ENCODE results near the gene HYDIN.

The HYDIN gene

GRCh38 chr16:71230122-71230845 lies at the start of gene HYDIN:
HYDIN (minus strand) TSS chr16:71230722; CDS start chr16:71186895, 43,827 bp downstream.
- in situ Hi-C loops (cut with HindIII; ENCODE audit: low sequenced_read_pairs), result no loop called here

- in situ Hi-C loops (cut with HindIII; ENCODE audit: low sequenced_read_pairs), result no loop called here
Observed at GRCh38 chr16:71276589-71277334, 46.2 kb upstream of the HYDIN start.

GRCh38 chr16:71273384-71273783 lies 42.9 kb upstream of the HYDIN start:
- in situ Hi-C loops (cut with HindIII; ENCODE audit: low sequenced_read_pairs), result no loop called here

- in situ Hi-C loops (cut with HindIII; ENCODE audit: low sequenced_read_pairs), result no loop called here
Observed at GRCh38 chr16:71264299-71264698, 33.8 kb upstream of the HYDIN start.

- in situ Hi-C loops (cut with HindIII; ENCODE audit: low sequenced_read_pairs), result no loop called here
Observed at GRCh38 chr16:71263582-71263981, 33.1 kb upstream of the HYDIN start.

GRCh38 chr16:71262391-71262790 lies 31.9 kb upstream of the HYDIN start:
- in situ Hi-C loops (cut with HindIII; ENCODE audit: low sequenced_read_pairs), result no loop called here

GRCh38 chr16:71260995-71261394 lies 30.5 kb upstream of the HYDIN start:
- in situ Hi-C loops (cut with HindIII; ENCODE audit: low sequenced_read_pairs), result no loop called here

GRCh38 chr16:71259086-71259485 lies 28.6 kb upstream of the HYDIN start:
- in situ Hi-C loops (cut with HindIII; ENCODE audit: low sequenced_read_pairs), result no loop called here

GRCh38 chr16:71258372-71258771 lies 27.9 kb upstream of the HYDIN start:
- in situ Hi-C loops (cut with HindIII; ENCODE audit: low sequenced_read_pairs), result no loop called here

- in situ Hi-C loops (cut with HindIII; ENCODE audit: low sequenced_read_pairs), result no loop called here
Observed at GRCh38 chr16:71257768-71258167, 27.2 kb upstream of the HYDIN start.

- in situ Hi-C loops (cut with HindIII; ENCODE audit: low sequenced_read_pairs), result no loop called here
Observed at GRCh38 chr16:71255721-71256120, 25.2 kb upstream of the HYDIN start.

GRCh38 chr16:71254832-71255525 lies 24.5 kb upstream of the HYDIN start:
- in situ Hi-C loops (cut with HindIII; ENCODE audit: low sequenced_read_pairs), result no loop called here

GRCh38 chr16:71250461-71251235 lies 20.1 kb upstream of the HYDIN start:
- in situ Hi-C loops (cut with HindIII; ENCODE audit: low sequenced_read_pairs), result no loop called here

- in situ Hi-C loops (cut with HindIII; ENCODE audit: low sequenced_read_pairs), result no loop called here
Observed at GRCh38 chr16:71249399-71249798, 18.9 kb upstream of the HYDIN start.

- in situ Hi-C loops (cut with HindIII; ENCODE audit: low sequenced_read_pairs), result no loop called here
Observed at GRCh38 chr16:71247478-71247877, 17.0 kb upstream of the HYDIN start.

GRCh38 chr16:71246309-71246708 lies 15.8 kb upstream of the HYDIN start:
- in situ Hi-C loops (cut with HindIII; ENCODE audit: low sequenced_read_pairs), result no loop called here

- in situ Hi-C loops (cut with HindIII; ENCODE audit: low sequenced_read_pairs), result no loop called here
Observed at GRCh38 chr16:71244521-71244920, 14.0 kb upstream of the HYDIN start.

GRCh38 chr16:71242601-71243000 lies 12.1 kb upstream of the HYDIN start:
- in situ Hi-C loops (cut with HindIII; ENCODE audit: low sequenced_read_pairs), result no loop called here

GRCh38 chr16:71242036-71242435 lies 11.5 kb upstream of the HYDIN start:
- in situ Hi-C loops (cut with HindIII; ENCODE audit: low sequenced_read_pairs), result no loop called here

GRCh38 chr16:71229344-71229743 lies 1.2 kb downstream of the HYDIN start:
- in situ Hi-C loops (cut with HindIII; ENCODE audit: low sequenced_read_pairs), result no loop called here

Measured in DLD1 (cell line).